ENCODE results near the gene KRTAP9-6. TPM values are rescaled to one million over a fixed set of nuclear protein-coding genes. Genes with fewer than 3 reads are reported as not detected.
"Not testable (repeated sequence)": the region's sequence is repeated elsewhere in the genome, so short reads cannot be mapped to it uniquely, and the experiment has no call there.

Gene KRTAP9-6
- total and polyA plus RNA-seq, 4 donors, result not detected

DNA sequence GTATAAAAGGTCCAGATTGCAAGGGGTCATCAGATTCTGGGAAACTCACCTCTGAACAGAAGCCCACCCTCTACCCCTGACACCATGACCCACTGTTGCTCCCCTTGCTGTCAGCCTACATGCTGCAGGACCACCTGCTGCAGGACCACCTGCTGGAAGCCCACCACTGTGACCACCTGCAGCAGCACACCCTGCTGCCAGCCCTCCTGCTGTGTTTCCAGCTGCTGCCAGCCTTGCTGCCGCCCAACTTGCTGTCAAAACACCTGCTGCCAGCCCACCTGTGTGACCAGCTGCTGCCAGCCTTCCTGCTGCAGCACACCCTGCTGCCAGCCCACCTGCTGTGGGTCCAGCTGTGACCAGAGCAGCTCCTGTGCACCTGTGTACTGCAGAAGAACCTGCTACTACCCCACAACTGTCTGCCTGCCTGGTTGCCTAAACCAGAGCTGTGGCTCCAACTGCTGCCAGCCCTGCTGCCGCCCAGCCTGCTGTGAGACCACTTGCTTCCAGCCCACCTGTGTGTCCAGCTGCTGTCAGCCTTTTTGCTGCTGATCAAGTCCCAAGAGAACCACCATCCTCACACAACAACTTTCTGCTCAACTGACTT is 15.4 kb upstream of the KRTAP9-6 start, which contains the start of gene KRTAP9-4:
TSS of gene KRTAP9-4 (plus strand) at position 51 of the 604 bp plus-strand sequence. CDS start at position 85, 34 bp downstream.
- not testable (repeated sequence) for H3K9ac ChIP-seq (ENCODE audit: insufficient read depth in 1 of 2, low read length in 2 of 2); H3K4me1 ChIP-seq (ENCODE audit: control insufficient read depth in 5 of 5, insufficient read depth in 5 of 5, low read length in 5 of 5); DNase-seq; ATAC-seq (ENCODE audit: insufficient read depth, low FRiP score); H3K36me3 ChIP-seq (ENCODE audit: control insufficient read depth in 4 of 4, insufficient read depth in 4 of 4, low read length in 4 of 4); H3K9me3 ChIP-seq (ENCODE audit: control insufficient read depth in 4 of 4, insufficient read depth in 3 of 4, low read length in 3 of 4); H3K4me3 ChIP-seq; H3K27ac ChIP-seq (ENCODE audit: low read depth in 1 of 2, low read length in 1 of 2); H3K27me3 ChIP-seq (ENCODE audit: control insufficient read depth in 3 of 3, insufficient read depth in 3 of 3, low read length in 2 of 3)
- WGBS, 2 donors, result 67 to 77% methylated on average over 2 of the region's 2 CpGs

GRCh38 chr17:41251261-41251660 is 13.9 kb upstream of the KRTAP9-6 start:
- ATAC-seq (ENCODE audit: insufficient read depth, low FRiP score), result no peak
- TF ChIP-seq, protein P1, sequence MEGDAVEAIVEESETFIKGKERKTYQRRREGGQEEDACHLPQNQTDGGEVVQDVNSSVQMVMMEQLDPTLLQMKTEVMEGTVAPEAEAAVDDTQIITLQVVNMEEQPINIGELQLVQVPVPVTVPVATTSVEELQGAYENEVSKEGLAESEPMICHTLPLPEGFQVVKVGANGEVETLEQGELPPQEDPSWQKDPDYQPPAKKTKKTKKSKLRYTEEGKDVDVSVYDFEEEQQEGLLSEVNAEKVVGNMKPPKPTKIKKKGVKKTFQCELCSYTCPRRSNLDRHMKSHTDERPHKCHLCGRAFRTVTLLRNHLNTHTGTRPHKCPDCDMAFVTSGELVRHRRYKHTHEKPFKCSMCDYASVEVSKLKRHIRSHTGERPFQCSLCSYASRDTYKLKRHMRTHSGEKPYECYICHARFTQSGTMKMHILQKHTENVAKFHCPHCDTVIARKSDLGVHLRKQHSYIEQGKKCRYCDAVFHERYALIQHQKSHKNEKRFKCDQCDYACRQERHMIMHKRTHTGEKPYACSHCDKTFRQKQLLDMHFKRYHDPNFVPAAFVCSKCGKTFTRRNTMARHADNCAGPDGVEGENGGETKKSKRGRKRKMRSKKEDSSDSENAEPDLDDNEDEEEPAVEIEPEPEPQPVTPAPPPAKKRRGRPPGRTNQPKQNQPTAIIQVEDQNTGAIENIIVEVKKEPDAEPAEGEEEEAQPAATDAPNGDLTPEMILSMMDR (IDR thresholded peaks at IDR 0.05; ENCODE audit: control extremely low read depth, extremely low read depth), result no peak
- Histone ChIP-seq H3K27me3 (ENCODE audit: control insufficient read depth in 3 of 3, insufficient read depth in 3 of 3, low read length in 2 of 3) (peaks cover 0 to 8% (median under 1%) of the 10 kb centered on the region in 3 donors), H3K36me3 (ENCODE audit: control insufficient read depth in 4 of 4, insufficient read depth in 4 of 4, low read length in 4 of 4) (no peaks in the 10 kb centered on the region), H3K4me1 (ENCODE audit: control insufficient read depth in 5 of 5, insufficient read depth in 5 of 5, low read length in 5 of 5) (no peaks in the 10 kb centered on the region), H3K4me3 (no peak overlapping the region), H3K9me3 (ENCODE audit: control insufficient read depth in 4 of 4, insufficient read depth in 3 of 4, low read length in 3 of 4) (no peaks in the 10 kb centered on the region), H3K9ac (ENCODE audit: insufficient read depth in 1 of 2, low read length in 2 of 2) (no peak overlapping the region), H3K27ac (ENCODE audit: low read depth in 1 of 2, low read length in 1 of 2) (no peak overlapping the region)
- DNase-seq, result no peak
- WGBS, 2 donors, result 93 to 97% methylated on average over 1 of the region's 1 CpG

DNA sequence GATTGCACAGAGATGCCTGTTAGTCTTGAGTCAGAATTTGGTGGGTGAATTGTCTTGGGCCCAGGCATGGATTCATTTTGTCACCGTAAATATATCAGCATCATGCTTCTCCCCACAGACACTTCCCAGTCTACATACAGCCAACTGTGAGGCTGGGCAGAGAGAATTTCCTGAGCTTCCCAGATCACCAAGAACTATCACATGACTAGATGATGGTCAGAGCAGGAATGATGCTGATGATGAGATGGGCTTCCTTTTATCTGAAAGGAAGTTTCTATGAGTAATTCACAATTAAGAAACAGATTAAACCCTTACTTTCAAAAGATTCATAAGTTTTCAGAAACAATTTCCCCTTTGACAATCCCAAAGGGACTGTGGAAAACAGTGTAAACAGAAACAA is 10.3 kb upstream of the KRTAP9-6 start:
- TF ChIP-seq, protein P1 (IDR thresholded peaks at IDR 0.05; ENCODE audit: control extremely low read depth, extremely low read depth), result no peak
- 45 to 58% methylated on average over 1 of the region's 1 CpG for WGBS, 2 donors
- no peak for ATAC-seq (ENCODE audit: insufficient read depth, low FRiP score)
- Histone ChIP-seq H3K36me3 (ENCODE audit: control insufficient read depth in 4 of 4, insufficient read depth in 4 of 4, low read length in 4 of 4) (no peaks in the 10 kb centered on the region), H3K27ac (ENCODE audit: low read depth in 1 of 2, low read length in 1 of 2) (no peak overlapping the region), H3K4me3 (no peak overlapping the region), H3K9ac (ENCODE audit: insufficient read depth in 1 of 2, low read length in 2 of 2) (no peak overlapping the region), H3K27me3 (ENCODE audit: control insufficient read depth in 3 of 3, insufficient read depth in 3 of 3, low read length in 2 of 3) (peaks cover 0 to 8% (median 2%) of the 10 kb centered on the region in 3 donors), H3K9me3 (ENCODE audit: control insufficient read depth in 4 of 4, insufficient read depth in 3 of 4, low read length in 3 of 4) (no peaks in the 10 kb centered on the region), H3K4me1 (ENCODE audit: control insufficient read depth in 5 of 5, insufficient read depth in 5 of 5, low read length in 5 of 5) (no peaks in the 10 kb centered on the region)
- no peak for DNase-seq

GRCh38 chr17:41255381-41256290 is 9.5 kb upstream of the KRTAP9-6 start, which contains the start of gene KRTAP9-9:
Gene KRTAP9-9 (plus strand): TSS chr17:41255384.
- not testable (repeated sequence) for H3K4me3 ChIP-seq; ATAC-seq (ENCODE audit: insufficient read depth, low FRiP score); H3K27me3 ChIP-seq (ENCODE audit: control insufficient read depth in 3 of 3, insufficient read depth in 3 of 3, low read length in 2 of 3); H3K9me3 ChIP-seq (ENCODE audit: control insufficient read depth in 4 of 4, insufficient read depth in 3 of 4, low read length in 3 of 4); H3K36me3 ChIP-seq (ENCODE audit: control insufficient read depth in 4 of 4, insufficient read depth in 4 of 4, low read length in 4 of 4); H3K9ac ChIP-seq (ENCODE audit: insufficient read depth in 1 of 2, low read length in 2 of 2); H3K27ac ChIP-seq (ENCODE audit: low read depth in 1 of 2, low read length in 1 of 2); H3K4me1 ChIP-seq (ENCODE audit: control insufficient read depth in 5 of 5, insufficient read depth in 5 of 5, low read length in 5 of 5); DNase-seq
- WGBS, 2 donors, result 70 to 74% methylated on average over 5 of the region's 5 CpGs
